HG02588 (cell line): ENCODE results near the gene ATP6V0A4.

Source experiments
- ATAC-seq: cut with Tn5 transposase; IDR thresholded peaks from one replicate; pipeline ENCODE4 v1.9.1; 2021; ENCODE audit warnings: mild to moderate bottlenecking, moderate library complexity; ENCODE audit not compliant: unreplicated experiment

ATP6V0A4 gene

GRCh38 chr7:138663725-138664710, 134.0 kb downstream of the ATP6V0A4 start:
- no peak for ATAC-seq

GRCh38 chr7:138662991-138663320, 135.0 kb downstream of the ATP6V0A4 start:
- ATAC-seq, result no peak

GRCh38 chr7:138662076-138662990, 135.7 kb downstream of the ATP6V0A4 start:
- no peak for ATAC-seq

GRCh38 chr7:138661069-138661635, 136.8 kb downstream of the ATP6V0A4 start:
- ATAC-seq, result no peak

GRCh38 chr7:138658889-138659288, 139.1 kb downstream of the ATP6V0A4 start:
- ATAC-seq, result no peak

- ATAC-seq, result no peak
Measured at GRCh38 chr7:138657854-138658386, 140.1 kb downstream of the ATP6V0A4 start.

GRCh38 chr7:138656952-138657351, 141.0 kb downstream of the ATP6V0A4 start:
- no peak for ATAC-seq
